Prostate gland (tissue), 2 donors: ENCODE results near the gene PRR7.

Source experiments
- CTCF ChIP-seq, 4 experiments: fragments of 200-600 bp in 2 of 4; fragments of 450-650 bp in 2 of 4; sonication (generic) in 2 of 4; IDR thresholded peaks; 1 replicate in 3 of 4; 2 replicates in 1 of 4; pipeline ENCODE4 v1.5.1; 2016 to 2019; ENCODE audit warnings: antibody characterized with exemption in 4 of 4, mild to moderate bottlenecking in 2 of 4, moderate library complexity in 2 of 4
- POLR2A ChIP-seq: fragments of 450-650 bp; IDR thresholded peaks from one replicate; pipeline ENCODE4 v1.6.1; 2016; ENCODE audit warnings: antibody characterized with exemption, mild to moderate bottlenecking

GRCh38 chr5:177491429-177491945 is 44.9 kb downstream of the PRR7 start:
- no peak for TF ChIP-seq POLR2A
- peak in 3 of 4 experiments; percentile 45 to 61 (median 53) for TF ChIP-seq CTCF (IDR thresholded peaks at IDR 0.05)
